Sigmoid colon (tissue), 4 donors: ENCODE results near the gene RANGRF.

ENCODE experiments used
- EP300 ChIP-seq, 4 donors: sonication (generic); formaldehyde crosslinking; IDR thresholded peaks; one replicate each; pipeline ENCODE4 v1.6.1; 2017; ENCODE audit warnings: antibody characterized with exemption in 4 of 4
- POLR2A ChIP-seq, 2 donors: fragments of 450-650 bp; IDR thresholded peaks; one replicate each; pipeline ENCODE4 v1.6.1; 2016; ENCODE audit warnings: antibody characterized with exemption in 2 of 2, mild to moderate bottlenecking in 2 of 2, moderate library complexity in 2 of 2
- POLR2AphosphoS5 ChIP-seq, 4 donors: sonication (generic); formaldehyde crosslinking; IDR thresholded peaks; one replicate each; pipeline ENCODE4 v1.6.1; 2017; ENCODE audit warnings: antibody characterized with exemption in 4 of 4
- TF ChIP-seq, protein P1 (sequence below), 4 experiments: fragments of 450-650 bp in 3 of 4; fragments of 200-600 bp in 1 of 4; IDR thresholded peaks; one replicate each; pipeline ENCODE4 v1.5.1; 2016 to 2019; ENCODE audit warnings: antibody characterized with exemption in 4 of 4, mild to moderate bottlenecking in 3 of 4, moderate library complexity in 2 of 4

DNA sequence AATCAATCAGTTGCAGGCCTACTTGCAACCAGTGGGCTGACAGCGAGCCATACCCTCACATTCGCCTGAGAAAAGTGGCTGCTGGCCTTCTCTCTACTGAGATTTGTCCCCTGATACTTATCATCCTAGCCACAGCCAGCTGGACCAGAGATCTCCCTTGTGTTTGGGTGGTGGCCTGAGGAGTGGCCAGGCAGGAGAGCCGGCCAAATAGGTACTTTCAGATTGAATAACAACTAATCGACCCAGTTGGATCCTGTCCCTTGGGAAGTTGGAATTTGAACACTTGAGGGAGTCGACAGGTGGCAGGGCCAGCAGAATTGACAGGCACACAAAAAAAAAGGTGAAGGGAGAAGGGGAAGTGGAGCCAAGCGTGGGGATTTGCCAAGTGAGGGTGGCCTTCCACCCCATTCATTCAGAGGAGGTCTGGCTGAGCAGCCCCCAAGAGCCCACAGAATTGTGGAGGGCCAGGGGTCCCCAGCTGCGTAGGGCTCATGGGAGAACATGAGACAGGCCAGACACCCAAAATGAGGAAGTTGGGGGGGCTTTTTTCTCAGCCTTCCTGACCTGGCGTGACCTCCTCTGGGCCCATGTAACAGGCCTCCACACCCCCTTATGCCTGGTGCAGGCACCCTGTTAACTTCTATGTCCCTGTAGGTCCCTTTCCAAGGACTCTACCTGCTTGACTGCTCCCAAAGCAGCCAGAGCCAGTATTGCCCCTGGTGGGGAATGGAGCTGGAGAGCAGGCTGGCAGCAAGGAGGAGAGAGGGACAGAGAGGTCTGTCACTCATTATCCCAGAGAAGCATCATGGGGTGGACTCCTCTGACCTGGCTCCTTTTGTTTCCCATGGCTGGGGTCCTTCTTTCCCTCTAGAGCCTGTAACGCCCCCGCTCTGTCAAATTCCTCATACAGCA, 2.9 kb upstream of the RANGRF start:
- TF ChIP-seq POLR2AphosphoS5 (IDR thresholded peaks at IDR 0.05) (no peak), EP300 (IDR thresholded peaks at IDR 0.05) (no peak), POLR2A (IDR thresholded peaks at IDR 0.05) (no peak)
- TF ChIP-seq, protein P1, sequence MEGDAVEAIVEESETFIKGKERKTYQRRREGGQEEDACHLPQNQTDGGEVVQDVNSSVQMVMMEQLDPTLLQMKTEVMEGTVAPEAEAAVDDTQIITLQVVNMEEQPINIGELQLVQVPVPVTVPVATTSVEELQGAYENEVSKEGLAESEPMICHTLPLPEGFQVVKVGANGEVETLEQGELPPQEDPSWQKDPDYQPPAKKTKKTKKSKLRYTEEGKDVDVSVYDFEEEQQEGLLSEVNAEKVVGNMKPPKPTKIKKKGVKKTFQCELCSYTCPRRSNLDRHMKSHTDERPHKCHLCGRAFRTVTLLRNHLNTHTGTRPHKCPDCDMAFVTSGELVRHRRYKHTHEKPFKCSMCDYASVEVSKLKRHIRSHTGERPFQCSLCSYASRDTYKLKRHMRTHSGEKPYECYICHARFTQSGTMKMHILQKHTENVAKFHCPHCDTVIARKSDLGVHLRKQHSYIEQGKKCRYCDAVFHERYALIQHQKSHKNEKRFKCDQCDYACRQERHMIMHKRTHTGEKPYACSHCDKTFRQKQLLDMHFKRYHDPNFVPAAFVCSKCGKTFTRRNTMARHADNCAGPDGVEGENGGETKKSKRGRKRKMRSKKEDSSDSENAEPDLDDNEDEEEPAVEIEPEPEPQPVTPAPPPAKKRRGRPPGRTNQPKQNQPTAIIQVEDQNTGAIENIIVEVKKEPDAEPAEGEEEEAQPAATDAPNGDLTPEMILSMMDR (IDR thresholded peaks at IDR 0.05): no peak
